ENCODE results near the gene MIA3. TPM values are rescaled to one million over a fixed set of nuclear protein-coding genes. Genes with fewer than 3 reads are reported as not detected.

Gene MIA3
- total and polyA plus RNA-seq, 9 of the 15 experiments (the other 6 are each of a cell fraction or from before 2014, with no cell fraction given), result 21.6 to 89.4 (median 40.8) TPM

- TF ChIP-seq ID3 (CRISPR knock-in tag; IDR thresholded peaks at IDR 0.05) (no peak), ID3 (tag; IDR thresholded peaks at IDR 0.05) (peak; percentile 89), NUFIP1 (IDR thresholded peaks at IDR 0.05; ENCODE audit: partially characterized antibody) (peak; percentile 75), MTF1 (CRISPR knock-in tag; IDR thresholded peaks at IDR 0.05; ENCODE audit: borderline replicate concordance) (peak; percentile 73; the same call in 1 of the 2 replicates), ZEB2 (IDR thresholded peaks at IDR 0.05) (no peak), BRF2 (IDR thresholded peaks at IDR 0.05; ENCODE audit: borderline replicate concordance, insufficient read depth, insufficient read length) (no peak), HOMEZ (CRISPR knock-in tag; IDR thresholded peaks at IDR 0.05) (peak; percentile 62; the same call in 1 of the 2 replicates), SMAD1 (IDR thresholded peaks at IDR 0.05; ENCODE audit: low read depth, low read length, partially characterized antibody) (no peak), MXI1 (IDR thresholded peaks at IDR 0.05; ENCODE audit: low read depth, low read length) (no peak), TAF9B (IDR thresholded peaks at IDR 0.05; ENCODE audit: partially characterized antibody) (peak; percentile 28), SMAD3 (CRISPR knock-in tag; conservative IDR thresholded peaks at IDR 0.05) (peak; percentile 85), ZNF707 (CRISPR knock-in tag; conservative IDR thresholded peaks at IDR 0.05) (0 out of 2 replicates have a peak, but pooled peaks have one; percentile 59), TAF1 (IDR thresholded peaks at IDR 0.05; ENCODE audit: control insufficient read depth, extremely low read depth, insufficient read depth, low read length, severe bottlenecking) (peak; percentile 59), MCM5 (IDR thresholded peaks at IDR 0.05; ENCODE audit: low read depth) (no peak), IRF2 (CRISPR knock-in tag; IDR thresholded peaks at IDR 0.05) (no peak), THRA (IDR thresholded peaks at IDR 0.05) (no peak), ZNF324 (CRISPR knock-in tag; IDR thresholded peaks at IDR 0.05) (0 out of 2 replicates have a peak, but pooled peaks have one; percentile 20), PTRF (tag; IDR thresholded peaks at IDR 0.05) (no peak), ZBED1 (IDR thresholded peaks at IDR 0.05) (no peak), MYNN (IDR thresholded peaks at IDR 0.05) (no peak), MYNN (CRISPR knock-in tag; IDR thresholded peaks at IDR 0.05) (no peak), SP2 (IDR thresholded peaks at IDR 0.05; ENCODE audit: extremely low read depth, low read depth, low read length, poor library complexity, severe bottlenecking) (no peak), TSC22D4 (tag; IDR thresholded peaks at IDR 0.05) (no peak)
These were observed 94.6 kb downstream of the MIA3 start, which contains the start of the genes AIDA and BROX (continued) for GRCh38 chr1:222712253-222713090.
